Neural progenitor cell (in vitro differentiated cells): ENCODE data around the gene MYD88.

Experiments used
- CTCF ChIP-seq: fragments of 200-600 bp; sonication (generic); IDR thresholded peaks from 2 replicates; pipeline ENCODE4 v1.5.1; 2017; ENCODE audit warnings: antibody characterized with exemption, mild to moderate bottlenecking
- EZH2 ChIP-seq: fragments of 200-600 bp; sonication (generic); IDR thresholded peaks from 2 replicates; pipeline ENCODE4 v1.6.1; 2017; ENCODE audit warnings: antibody characterized with exemption, mild to moderate bottlenecking, moderate library complexity
- EZH2phosphoT487 ChIP-seq: fragments of 200-600 bp; sonication (generic); IDR thresholded peaks from 2 replicates; pipeline ENCODE4 v1.6.1; 2017; ENCODE audit warnings: antibody characterized with exemption

- TF ChIP-seq CTCF, result no peak
- TF ChIP-seq EZH2, result no peak
- TF ChIP-seq EZH2phosphoT487, result no peak
Observed at GRCh38 chr3:38111201-38111600, 27.3 kb upstream of the MYD88 start.
